HG03342 (cell line): ENCODE data around the gene VPS37C.
A peak's percentile ranks its signal among the peaks of the same experiment; 100 is the strongest.

Source experiments
- ATAC-seq: cut with Tn5 transposase; IDR thresholded peaks from one replicate; pipeline ENCODE4 v1.9.1; 2021; ENCODE audit warnings: mild to moderate bottlenecking, moderate library complexity; ENCODE audit not compliant: unreplicated experiment

VPS37C gene

DNA sequence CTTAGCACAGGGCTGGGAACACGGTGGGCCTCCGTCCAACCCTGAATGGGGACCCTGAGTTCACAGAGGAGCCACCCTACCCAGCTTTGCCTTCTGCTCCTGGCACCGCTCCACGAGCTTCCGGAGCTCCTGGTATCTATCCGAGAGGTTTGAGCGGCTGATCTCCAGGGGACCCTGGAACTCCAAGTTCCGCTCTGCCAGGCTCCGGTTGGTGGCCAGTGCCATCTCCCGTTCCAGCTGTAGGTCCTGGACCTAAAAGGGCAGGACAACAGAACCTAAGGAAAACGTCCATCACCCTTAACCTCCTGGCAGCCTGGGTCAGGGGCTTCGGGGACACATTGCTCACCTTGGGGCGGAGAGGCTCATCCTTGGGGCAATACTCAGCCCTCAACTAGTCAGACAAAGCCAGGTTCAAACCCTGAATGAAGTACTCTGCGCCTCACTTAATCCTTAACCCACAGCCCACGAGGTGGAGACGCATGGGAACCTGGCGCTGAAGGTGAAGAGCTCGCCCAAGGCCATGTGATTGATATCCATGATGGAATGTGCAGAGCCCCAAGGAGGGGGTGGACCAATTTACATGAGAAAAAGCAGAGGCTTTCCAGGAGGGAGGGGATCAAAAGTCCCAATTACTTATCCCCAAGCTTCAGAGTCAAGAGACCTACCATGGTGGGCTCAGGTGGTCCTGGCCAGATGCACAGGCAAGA, 27.1 kb downstream of the VPS37C start:
- ATAC-seq = no peak

DNA sequence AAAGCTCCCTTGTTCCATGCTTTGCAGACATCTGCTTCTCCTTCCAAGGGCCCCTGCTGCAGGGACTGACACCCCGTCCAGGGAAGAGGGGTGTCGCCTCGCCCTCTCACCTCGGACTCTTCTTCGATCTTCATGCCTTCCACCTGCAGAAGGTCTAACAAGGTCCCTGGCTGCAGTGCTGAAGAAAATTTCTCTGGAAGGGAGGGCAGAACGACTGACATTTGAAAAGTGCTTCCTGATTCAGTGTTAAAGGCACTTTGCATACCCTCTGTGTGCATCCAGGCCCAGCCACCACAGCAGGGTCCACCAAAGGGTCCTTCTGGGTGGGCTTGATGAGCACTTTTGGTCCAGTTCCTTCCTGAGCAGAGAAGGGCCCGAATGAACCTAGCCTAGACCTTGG, 28.1 kb downstream of the VPS37C start:
- no peak for ATAC-seq

DNA sequence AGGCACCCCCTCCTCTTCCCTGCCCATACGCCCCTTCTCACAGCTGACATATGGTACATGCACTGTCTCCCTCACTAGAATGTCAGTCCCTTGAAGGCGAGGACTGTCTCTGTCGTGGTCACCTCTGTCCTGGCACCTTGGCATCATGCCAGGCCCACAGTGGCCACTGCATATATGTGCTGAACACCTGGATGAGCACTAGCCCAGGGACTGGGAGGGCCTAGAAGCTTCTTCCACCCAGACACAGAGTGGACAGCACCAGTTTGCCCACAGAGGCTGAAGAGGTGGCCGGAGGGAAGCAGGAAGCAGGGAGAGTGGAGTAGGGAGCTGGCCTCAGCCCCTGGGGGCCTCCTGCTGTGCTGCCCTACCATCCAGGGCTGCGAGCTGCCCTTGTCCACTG, 28.6 kb downstream of the VPS37C start:
- ATAC-seq = no peak

DNA sequence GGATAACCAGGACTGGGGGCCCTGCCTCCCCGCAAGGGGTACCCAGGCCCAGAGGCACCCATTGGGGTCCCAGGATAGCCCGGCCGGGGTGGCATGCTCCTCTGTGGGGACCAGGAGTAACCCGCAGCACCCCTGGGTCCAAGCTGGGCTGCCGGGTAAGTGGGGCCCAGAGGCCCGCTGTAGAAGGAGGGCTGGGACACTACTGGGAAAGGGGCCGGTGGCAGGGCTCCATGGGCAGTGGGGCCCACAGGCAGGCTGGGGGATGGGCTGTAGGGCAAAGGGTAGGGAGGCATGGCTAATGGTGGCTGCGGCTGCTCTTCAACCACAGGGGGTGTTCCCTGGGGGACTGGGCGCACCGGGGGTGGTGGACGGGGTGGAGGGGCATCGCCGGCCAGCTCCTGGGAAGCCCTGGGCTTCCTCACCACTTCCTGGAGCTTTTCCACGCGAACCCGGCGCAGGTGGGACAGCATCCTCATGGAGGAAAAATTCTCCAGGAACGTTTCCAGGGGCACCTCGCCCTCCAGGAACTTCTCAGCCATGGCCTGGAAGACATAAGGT, 29.1 kb downstream of the VPS37C start:
- ATAC-seq = no peak

DNA sequence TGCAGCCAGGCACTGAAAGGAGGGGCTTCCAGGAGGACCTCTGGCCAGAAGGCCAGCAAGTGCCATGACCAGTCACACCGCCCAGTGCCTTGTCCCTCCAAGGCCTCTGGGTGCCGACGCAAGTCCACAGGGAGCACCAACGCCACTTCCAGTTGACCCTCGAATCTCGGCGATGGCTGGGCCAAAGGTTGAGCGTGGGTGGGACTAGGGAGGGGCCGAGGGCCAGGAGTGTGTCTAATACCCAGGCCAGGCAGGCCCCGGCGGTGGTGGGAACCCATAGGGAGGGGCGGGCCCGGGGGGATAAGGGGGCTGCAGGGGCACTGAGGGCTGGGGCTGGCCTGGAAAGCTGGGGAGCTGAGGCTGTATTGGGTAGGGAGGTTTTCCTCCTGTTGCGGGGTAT, 29.6 kb downstream of the VPS37C start:
- ATAC-seq = no peak

DNA sequence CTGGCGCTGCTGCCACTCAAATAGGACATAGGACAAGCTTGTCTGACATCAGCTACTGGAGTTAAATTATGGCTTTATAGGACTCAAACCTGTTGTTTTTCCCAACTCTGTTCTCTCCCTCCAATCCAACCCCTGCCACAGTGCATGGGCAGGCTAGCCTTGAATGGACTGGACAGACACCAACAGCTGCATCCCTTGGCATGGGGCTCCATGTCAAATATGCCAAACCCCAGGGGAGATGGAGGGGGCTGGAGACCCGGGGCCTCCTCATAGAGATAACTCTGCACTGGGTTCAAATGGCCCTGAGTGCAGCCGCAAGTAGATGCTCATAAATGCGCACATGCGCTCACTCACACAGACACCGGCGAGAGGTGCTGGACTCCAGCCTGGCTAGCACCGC, 30.0 kb downstream of the VPS37C start:
- ATAC-seq = no peak

DNA sequence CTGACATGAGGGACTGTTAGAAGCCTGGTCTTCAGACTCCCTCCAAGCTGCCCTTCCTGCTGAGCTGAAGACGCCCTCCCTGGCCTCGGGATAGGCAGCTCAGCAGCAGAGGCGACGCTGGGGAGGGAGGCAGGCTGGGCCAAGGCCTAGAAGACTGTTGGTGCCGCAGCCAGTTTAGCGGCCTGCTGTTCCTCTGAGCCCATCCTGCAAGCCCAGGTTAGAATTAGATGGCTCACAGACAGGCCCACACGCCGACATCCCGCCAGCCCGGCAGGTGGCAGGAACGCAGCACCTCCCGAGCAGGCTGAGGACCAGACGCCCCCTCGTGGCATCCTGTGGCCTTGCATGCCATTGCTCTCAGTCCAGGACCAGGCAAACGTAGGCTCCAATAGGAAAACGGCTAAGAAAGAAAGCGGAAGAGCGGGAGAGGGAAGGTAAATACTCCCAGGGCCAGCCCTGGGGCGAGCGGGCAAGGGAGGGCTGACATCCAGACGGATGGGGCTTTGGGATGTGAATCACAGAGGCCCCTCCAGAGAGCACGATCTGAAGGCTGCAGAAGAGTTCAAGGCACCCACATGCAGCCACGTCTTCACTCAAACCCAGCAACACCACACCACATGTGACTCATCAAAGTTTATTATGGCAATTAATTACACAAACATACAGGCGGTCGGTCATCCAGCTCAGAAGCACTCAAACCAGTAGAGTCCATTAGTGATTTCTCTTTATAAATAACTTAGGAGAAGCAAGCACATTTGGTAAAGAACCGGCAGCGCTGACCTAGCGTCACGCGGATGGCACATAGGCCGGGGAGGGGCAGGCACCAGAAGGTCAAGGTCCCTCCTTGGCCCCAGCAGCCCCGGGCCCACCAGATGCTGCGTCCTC, 31.3 kb downstream of the VPS37C start:
- peak; percentile 89 for ATAC-seq

DNA sequence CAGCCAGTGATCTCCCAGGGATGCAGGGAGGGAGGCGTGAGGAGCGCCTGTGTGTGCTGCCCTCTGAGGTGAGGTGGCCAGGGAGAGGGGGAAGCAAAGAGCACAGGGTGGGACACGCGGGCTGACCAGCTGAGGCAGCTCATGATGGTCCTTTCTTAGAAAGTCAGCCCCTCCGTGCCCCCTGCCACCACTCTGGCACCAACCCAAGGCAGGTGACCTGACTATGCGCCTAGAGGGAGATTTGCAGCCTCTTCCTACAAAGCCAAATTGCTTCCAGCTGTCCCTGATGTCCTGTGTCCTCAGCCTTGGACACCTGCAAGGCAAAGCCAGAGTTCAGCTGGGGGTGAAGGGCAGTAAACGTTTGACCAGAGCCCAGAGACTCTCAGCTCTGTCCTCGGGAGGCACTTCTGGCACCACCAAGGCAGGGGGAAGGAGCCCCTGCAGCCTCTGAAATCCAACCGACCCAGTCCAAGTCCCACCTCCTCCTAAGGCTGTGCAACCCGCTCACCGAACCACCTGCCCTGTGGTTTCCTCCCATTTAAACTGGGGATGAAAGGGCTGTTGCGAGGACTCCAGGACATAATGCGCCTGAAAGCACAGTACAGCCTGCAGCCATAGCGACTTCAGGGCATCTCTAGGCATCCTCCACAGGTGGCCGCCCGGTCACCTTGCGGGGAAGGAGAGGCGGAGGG, 32.1 kb downstream of the VPS37C start:
- no peak for ATAC-seq

DNA sequence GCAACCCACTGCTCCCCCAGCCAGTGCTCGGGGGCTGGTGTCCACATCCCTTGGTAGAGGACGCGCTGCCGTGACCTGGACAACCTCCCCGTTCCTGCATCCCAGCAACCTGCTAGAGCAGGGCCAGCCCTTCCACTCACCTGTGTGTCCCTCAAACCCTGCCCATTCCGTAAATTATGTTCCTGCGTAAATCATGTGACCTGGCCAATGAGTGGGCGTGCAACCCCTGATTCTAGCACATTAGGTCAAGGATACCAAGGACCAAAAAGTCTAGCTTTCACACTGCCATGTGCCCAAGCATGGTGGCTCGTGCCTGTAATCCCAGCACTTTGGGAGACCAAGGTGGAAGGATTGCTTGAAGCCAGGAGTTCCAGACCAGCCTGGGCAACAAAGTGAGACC, 33.2 kb downstream of the VPS37C start:
- ATAC-seq = no peak

DNA sequence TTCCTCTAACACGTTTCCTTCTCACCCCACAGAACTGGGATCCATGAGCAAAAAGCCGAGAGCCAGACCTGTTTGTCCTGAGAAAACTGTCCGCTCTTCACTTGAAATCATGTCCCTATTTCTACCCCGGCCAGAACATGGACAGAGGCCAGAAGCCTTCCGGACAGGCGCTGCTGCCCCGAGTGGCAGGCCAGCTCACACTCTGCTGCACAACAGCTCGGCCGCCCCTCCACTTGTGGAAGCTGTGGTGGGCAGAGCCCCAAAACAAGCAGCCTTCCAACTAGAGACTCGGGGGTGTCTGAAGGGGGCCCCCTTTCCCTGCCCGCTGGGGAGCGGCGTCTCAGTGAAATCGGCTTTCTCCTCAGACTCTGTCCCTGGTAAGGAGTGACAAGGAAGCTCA, 35.0 kb downstream of the VPS37C start:
- ATAC-seq = no peak

DNA sequence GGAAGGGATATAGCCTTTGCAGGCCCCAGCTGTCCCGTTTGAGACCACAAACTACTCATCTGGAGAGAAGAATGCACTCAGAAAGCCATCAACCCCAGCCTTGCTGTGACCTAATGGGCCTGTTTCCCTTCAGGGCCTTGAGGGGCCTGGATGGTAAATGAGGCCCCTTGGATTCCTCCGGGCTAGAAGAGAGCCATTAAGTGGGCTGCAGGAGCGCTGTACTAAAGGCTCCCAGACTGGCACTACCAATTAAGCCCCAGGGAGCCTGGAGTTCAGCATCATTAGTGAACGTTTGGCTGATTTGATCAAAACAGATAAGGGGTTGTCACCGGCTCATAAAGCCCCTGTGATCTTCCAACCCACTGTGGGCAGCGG, 35.9 kb downstream of the VPS37C start:
- no peak for ATAC-seq

DNA sequence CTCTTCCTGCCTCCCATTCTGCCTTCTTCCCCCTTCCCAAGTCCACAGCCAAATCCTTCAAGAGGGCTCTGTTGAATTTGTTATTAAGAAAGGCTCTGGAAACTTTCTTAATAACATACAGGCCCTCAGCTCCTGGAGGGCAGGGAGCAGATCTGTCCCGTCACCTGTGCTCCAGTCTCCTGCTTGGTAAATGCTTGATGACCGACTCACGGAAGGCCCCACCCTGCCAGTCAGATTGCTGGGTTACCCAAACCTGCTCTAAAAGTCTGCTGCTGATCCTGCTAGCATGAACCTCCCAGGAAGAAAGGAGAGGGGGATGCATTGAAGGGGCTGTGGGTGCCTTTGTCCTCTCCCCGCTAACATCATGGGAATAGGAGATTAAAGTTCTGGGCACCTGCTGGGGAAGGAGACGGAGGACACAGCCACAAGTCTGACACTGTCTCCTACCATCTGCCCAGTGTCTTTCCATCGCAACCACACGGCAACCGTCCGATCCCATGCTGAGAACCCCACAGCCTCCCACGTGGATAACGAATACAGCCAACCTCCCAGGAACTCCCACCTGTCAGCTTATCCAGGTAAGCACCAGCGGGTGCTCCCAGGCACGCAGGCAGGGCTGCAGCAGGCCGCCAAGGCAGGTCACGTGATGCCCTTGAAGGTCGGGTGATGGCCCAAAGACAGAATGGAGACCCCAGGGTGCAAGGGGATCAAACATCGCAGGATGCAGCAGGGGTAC, 36.5 kb downstream of the VPS37C start:
- no peak for ATAC-seq

DNA sequence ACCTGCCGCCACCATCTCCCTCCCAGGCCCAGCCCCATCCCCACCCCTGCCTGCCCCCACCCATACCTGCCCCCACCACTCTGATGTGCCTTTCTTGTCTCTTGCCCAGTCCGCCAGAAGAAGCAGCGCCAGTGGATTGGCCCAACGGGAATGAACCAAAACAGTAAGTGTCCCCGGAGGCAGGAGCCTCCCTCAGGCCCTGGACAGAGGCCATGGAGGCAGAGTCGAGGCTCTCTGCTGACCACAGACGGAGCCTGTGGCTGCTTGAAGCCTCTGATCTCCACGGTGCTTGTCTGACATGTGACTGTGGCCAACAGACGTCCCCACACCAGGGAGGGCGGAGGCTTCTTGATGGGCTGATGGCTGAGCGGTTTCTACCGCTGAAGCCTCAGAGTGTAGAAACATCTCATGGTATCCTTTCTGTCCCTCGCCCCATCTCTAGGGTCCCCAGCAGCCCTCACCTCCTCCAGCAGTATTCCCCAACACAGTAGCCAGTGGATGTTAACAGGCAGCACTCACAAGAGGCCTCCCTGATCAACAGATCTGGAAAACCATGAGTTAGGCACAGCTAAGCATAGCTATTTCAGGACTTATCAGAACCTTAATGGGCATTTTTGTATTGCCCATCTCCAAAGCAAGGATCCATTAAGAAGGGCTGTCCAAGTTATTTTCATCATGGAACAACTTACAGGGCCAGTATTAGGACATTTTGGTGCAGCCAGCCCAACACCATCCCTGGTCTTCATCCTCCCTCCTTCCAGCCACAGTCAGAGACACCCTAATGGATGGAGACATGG, 37.3 kb downstream of the VPS37C start:
- no peak for ATAC-seq

DNA sequence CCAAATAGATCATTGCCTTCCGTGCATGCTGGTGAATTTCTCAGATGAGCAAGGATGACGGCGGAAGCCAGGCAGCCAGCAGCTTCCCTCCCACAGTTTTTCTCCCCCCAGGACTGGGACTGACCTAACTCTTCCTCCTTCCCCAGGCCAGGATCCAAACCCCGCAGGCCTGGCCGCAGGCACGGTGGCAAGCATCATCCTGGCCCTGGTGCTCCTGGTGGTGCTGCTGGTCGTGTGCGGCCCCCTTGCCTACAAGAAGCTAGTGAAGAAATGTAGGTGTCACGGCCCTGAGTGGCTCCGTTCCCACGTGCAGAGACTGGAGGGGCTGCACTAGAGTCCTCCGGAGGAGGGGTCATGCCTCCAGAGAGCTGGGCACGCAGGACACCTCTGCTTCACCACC, 38.5 kb downstream of the VPS37C start:
- ATAC-seq = no peak

DNA sequence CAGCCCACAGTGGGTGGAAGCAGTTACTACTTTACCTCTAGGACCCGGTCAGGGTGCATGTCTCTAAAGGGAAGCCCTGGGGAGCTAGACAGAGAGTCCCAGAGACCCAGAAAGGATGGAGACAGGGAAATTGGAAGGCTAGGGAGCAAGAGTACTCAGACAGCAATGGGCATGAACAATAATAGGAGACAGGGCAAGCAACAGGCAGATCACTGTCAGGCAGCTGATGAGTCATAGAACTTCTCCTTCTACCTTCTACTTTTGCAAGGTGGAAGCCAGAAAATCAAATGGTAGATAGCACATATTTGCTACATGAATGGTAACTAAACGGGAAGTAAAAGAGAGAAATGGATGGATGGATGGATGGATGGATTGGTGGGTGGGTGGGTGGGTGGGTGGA, 39.3 kb downstream of the VPS37C start:
- no peak for ATAC-seq

DNA sequence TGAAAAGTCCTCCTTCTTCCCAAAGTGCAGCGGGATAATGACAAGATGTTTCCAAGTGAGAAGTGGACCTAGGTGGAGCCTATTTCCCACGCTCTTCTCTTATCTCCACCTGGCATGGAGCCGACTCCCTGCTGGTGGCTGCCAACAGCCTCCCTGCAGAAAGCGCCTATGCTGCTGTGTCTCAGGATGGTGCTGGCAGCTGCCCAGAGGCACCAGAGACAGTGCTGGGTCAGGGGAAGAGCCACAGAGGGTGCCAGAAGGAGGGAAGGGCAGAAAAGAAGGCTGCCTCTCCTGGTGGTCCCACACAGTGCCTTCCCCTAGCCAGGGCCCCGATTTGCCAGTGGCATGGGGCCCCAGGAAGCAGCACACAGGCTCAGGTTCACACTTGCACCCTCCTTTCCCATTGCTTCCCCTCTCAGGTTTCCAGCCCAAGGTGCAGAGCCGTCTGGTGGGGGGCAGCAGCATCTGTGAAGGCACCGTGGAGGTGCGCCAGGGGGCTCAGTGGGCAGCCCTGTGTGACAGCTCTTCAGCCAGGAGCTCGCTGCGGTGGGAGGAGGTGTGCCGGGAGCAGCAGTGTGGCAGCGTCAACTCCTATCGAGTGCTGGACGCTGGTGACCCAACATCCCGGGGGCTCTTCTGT, 39.9 kb downstream of the VPS37C start:
- ATAC-seq = no peak

DNA sequence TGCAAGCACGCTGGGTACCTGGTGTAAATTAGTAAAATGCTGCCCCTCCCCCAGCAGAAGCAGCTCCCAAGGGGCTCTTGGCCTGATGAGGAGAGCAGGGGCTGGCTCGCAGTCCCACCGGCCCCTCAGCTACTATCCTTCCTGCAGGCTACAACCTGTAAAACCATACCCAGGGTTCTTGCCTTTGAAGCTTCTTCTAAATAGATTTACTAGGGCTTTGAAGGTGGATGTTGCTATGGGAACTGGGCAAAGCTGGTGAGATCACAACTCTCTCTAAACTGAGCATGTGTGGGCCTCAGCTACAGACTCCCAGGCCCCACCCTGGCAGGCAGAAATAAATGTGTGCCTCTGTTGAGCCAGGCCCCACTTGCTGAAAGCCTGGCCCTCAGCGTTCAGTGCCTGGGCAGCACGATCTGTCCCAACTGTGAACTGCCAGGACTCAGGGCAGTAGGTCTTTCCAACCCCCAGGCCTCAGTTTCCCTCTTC, 40.5 kb downstream of the VPS37C start:
- no peak for ATAC-seq

DNA sequence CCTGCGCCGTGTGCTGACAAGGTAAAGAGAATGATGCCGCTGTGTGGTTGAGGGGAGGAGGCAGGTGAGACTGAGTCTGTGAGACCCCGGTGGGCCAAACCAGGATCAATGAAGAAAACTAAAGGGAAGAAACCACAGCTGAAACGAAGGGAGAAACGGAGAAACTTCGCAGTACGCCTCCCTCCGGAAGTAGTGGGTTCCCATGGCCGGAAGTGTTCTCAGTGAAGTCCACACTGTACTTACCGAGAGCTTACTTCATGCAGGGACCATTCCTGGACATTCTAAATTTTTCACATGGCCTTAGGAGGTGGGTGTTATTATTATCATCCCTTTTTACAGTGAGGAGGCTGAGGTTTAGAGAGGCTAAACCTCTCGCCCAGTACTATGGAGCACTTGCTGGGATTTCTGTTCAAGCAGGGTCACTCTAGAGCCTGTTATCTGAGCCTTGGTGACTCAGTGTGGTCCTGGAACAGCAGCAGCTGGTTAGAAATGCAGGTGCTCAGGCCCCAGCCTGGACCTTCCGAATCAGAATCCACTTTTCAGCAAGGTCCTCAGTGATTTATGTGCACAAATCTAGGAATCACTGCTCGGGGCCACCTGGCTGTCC, 41.0 kb downstream of the VPS37C start:
- no peak for ATAC-seq

DNA sequence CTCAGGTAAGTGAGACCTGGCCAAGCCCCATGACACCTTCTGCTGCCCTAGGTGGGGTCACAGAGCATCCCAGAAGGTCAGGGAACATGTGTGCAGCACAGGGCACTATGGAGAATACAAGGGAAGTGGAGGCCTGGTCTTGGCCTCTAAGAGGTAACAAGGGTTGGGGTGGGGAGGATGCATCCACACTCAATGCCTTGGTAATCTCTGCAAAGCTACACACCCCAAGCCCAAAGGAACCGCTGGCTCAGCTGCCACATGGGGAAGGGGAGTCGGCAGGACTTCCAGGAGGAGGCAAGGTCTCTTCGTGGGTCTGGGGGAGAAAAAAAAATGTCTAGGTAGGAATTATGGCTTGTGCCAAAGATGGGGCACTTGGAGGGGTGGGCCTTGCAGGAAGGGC, 41.7 kb downstream of the VPS37C start:
- ATAC-seq = no peak
